ENCODE data around the gene INPP5E. TPM values are rescaled to one million over a fixed set of nuclear protein-coding genes. Genes with fewer than 3 reads are reported as not detected.

Gene INPP5E
- total and polyA plus RNA-seq, 8 donors: 3.2 to 32.1 (median 8.6) TPM

- TF ChIP-seq, protein P1, sequence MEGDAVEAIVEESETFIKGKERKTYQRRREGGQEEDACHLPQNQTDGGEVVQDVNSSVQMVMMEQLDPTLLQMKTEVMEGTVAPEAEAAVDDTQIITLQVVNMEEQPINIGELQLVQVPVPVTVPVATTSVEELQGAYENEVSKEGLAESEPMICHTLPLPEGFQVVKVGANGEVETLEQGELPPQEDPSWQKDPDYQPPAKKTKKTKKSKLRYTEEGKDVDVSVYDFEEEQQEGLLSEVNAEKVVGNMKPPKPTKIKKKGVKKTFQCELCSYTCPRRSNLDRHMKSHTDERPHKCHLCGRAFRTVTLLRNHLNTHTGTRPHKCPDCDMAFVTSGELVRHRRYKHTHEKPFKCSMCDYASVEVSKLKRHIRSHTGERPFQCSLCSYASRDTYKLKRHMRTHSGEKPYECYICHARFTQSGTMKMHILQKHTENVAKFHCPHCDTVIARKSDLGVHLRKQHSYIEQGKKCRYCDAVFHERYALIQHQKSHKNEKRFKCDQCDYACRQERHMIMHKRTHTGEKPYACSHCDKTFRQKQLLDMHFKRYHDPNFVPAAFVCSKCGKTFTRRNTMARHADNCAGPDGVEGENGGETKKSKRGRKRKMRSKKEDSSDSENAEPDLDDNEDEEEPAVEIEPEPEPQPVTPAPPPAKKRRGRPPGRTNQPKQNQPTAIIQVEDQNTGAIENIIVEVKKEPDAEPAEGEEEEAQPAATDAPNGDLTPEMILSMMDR (IDR thresholded peaks at IDR 0.05): no peak
- no peak for TF ChIP-seq POLR2A (IDR thresholded peaks at IDR 0.05)
- TF ChIP-seq POLR2AphosphoS5 (IDR thresholded peaks at IDR 0.05): no peak
- no peak for TF ChIP-seq EP300 (IDR thresholded peaks at IDR 0.05)
- intact Hi-C loops (cut with DNase I; ENCODE audit: low total_unique reads): no loop called here
- 92 to 96% (median 95%) methylated on average over 43 of the region's 43 CpGs for WGBS, 5 donors
- Histone ChIP-seq H3K27ac (no peak overlapping the region), H3K4me1 (no peaks in the 10 kb centered on the region), H3K9me3 (no peaks in the 10 kb centered on the region), H3K4me3 (no peak overlapping the region), H3K36me3 (peaks cover 50 to 96% (median 94%) of the 10 kb centered on the region in 4 donors), H3K27me3 (no peaks in the 10 kb centered on the region)
- DNase-seq: no peak
Measured at GRCh38 chr9:136423432-136424146, 16.1 kb downstream of the INPP5E start.

DNA sequence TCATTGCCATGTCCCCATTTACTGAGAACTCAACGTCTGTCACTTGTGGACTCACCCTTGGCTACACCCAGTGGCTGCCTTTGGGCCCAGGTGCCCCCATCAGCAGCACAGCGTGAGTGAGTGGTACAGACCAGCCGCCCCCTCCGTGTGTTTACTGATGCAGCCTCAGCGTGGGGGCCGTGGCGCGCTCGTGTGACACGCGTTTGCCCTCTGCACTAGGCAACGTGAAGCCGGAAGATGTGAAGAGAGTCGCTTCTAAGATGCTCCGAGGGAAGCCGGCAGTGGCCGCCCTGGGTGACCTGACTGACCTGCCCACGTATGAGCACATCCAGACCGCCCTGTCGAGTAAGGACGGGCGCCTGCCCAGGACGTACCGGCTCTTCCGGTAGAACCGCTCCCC, 16.8 kb downstream of the INPP5E start:
- intact Hi-C loops (cut with DNase I; ENCODE audit: low total_unique reads): no loop called here
- Histone ChIP-seq H3K4me1 (no peaks in the 10 kb centered on the region), H3K27me3 (no peaks in the 10 kb centered on the region), H3K4me3 (no peak overlapping the region), H3K27ac (no peak overlapping the region), H3K9me3 (no peaks in the 10 kb centered on the region), H3K36me3 (peaks cover 57 to 96% (median 95%) of the 10 kb centered on the region in 4 donors)
- TF ChIP-seq POLR2AphosphoS5 (IDR thresholded peaks at IDR 0.05) (no peak), POLR2A (IDR thresholded peaks at IDR 0.05) (no peak), EP300 (IDR thresholded peaks at IDR 0.05) (no peak)
- TF ChIP-seq, protein P1 (IDR thresholded peaks at IDR 0.05): no peak
- DNase-seq: no peak
- 93 to 96% (median 94%) methylated on average over 26 of the region's 26 CpGs for WGBS, 5 donors

- 89 to 98% (median 95%) methylated on average over 11 to 21 of the region's 21 CpGs for WGBS, 5 donors
- Histone ChIP-seq H3K9me3 (no peaks in the 10 kb centered on the region), H3K27ac (no peak overlapping the region), H3K4me1 (no peaks in the 10 kb centered on the region), H3K36me3 (peaks cover 67 to 97% (median 97%) of the 10 kb centered on the region in 4 donors), H3K27me3 (no peaks in the 10 kb centered on the region), H3K4me3 (no peak overlapping the region)
- no peak for DNase-seq
- TF ChIP-seq EP300 (IDR thresholded peaks at IDR 0.05) (no peak), POLR2A (IDR thresholded peaks at IDR 0.05) (no peak), POLR2AphosphoS5 (IDR thresholded peaks at IDR 0.05) (no peak)
- TF ChIP-seq, protein P1 (IDR thresholded peaks at IDR 0.05): no peak
- intact Hi-C loops (cut with DNase I; ENCODE audit: low total_unique reads): no loop called here
Measured at GRCh38 chr9:136421791-136422190, 17.9 kb downstream of the INPP5E start.

GRCh38 chr9:136419092-136419420, 20.6 kb downstream of the INPP5E start:
- TF ChIP-seq POLR2A (IDR thresholded peaks at IDR 0.05): no peak
- no peak for TF ChIP-seq POLR2AphosphoS5 (IDR thresholded peaks at IDR 0.05)
- TF ChIP-seq, protein P1 (IDR thresholded peaks at IDR 0.05): no peak
- TF ChIP-seq EP300 (IDR thresholded peaks at IDR 0.05): no peak
- no peak overlapping the region for H3K27ac ChIP-seq
- no peak for DNase-seq
- 92 to 93% (median 93%) methylated on average over 11 to 12 of the region's 12 CpGs for WGBS, 5 donors
- H3K4me3 ChIP-seq: no peak overlapping the region
- no peaks in the 10 kb centered on the region for H3K9me3 ChIP-seq
- no peaks in the 10 kb centered on the region for H3K27me3 ChIP-seq
- H3K4me1 ChIP-seq: no peaks in the 10 kb centered on the region
- peaks cover 92 to 100% (median 100%) of the 10 kb centered on the region in 4 donors for H3K36me3 ChIP-seq
- intact Hi-C loops (cut with DNase I; ENCODE audit: low total_unique reads): no loop called here
